GM03348 (cell line): ENCODE measurements around the gene SH3RF3.

Experiments used
- DNase-seq: peaks from one replicate; pipeline ENCODE4 v3.0.0; 2012; ENCODE audit warnings: low spot score

The SH3RF3 gene

DNA sequence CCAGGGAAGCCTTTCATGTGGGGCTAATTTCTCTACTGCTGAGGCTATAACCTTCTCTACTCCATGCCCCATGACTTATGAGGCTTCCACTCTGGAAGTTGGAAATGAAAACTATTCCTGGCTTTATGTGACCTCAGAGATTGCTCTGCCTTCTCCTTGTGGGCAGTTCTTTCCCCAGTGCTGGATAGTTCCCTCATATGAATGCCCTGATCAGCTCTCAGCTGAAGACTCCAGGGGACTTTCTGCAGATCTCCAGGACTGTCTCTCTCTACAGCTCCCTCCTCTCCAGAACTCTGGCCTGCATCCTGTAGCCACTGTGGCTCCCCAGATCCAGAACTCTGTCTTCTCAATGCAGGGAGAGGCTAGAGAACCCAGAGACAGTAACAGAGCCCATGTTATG lies 249.7 kb downstream of the SH3RF3 start:
- DNase-seq = no peak

DNA sequence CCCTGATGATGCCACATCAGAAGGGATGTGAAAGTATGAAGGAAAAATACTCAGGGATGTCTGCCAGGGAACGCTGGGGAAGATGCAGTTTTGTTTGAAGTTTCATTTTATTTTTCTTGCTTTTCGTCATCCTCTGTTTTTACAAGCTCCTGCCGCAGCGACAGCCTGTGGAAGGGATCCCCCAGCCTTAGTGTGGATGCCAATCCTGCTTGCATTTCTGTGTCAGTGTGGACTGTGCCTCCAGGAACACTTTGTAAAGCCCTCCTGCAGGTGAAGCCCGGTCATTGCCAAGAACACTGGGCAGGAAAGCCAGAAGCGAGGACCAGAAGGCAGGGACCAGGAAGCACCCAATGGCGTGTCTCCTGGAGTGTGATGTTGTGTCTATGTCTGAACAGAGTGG lies 250.5 kb downstream of the SH3RF3 start:
- no peak for DNase-seq

GRCh38 chr2:109380502-109381326 lies 251.7 kb downstream of the SH3RF3 start:
- DNase-seq = no peak

GRCh38 chr2:109381327-109381820 lies 252.4 kb downstream of the SH3RF3 start:
- DNase-seq = no peak

DNA sequence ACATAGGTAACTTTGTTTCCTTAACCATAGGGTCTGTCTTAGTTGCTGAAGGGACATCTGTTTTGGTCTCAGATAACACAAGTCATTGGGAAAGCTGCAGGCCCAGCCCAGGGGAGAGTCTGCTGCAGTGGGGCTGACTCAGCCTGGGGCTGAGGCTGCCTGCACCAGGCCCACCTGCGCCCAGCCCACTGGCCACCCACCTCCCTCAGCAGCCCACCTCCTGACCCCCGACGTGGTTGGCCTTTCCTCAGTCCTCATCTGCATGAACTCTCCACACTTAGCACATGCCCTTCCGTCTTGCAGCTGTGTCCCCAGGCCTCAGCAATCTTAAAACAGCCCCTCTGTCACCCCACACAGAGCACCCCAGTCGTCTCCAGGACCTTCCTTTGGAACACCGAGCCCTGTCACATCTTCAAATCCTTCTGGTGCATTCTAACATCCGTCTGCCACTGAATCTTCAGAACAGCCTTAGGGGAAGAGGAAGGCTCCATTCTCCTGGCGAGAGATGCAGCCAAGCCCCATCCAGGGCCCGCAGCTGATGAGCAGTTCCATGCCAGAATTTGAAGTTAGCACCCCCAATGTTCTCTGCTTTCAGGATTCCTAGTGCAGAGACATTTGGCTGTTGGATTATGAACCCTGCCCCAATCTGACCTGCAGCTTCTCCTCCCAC lies 253.4 kb downstream of the SH3RF3 start:
- no peak for DNase-seq

- peak; percentile 80 for DNase-seq
Measured at GRCh38 chr2:109382951-109383350, 253.9 kb downstream of the SH3RF3 start.

DNA sequence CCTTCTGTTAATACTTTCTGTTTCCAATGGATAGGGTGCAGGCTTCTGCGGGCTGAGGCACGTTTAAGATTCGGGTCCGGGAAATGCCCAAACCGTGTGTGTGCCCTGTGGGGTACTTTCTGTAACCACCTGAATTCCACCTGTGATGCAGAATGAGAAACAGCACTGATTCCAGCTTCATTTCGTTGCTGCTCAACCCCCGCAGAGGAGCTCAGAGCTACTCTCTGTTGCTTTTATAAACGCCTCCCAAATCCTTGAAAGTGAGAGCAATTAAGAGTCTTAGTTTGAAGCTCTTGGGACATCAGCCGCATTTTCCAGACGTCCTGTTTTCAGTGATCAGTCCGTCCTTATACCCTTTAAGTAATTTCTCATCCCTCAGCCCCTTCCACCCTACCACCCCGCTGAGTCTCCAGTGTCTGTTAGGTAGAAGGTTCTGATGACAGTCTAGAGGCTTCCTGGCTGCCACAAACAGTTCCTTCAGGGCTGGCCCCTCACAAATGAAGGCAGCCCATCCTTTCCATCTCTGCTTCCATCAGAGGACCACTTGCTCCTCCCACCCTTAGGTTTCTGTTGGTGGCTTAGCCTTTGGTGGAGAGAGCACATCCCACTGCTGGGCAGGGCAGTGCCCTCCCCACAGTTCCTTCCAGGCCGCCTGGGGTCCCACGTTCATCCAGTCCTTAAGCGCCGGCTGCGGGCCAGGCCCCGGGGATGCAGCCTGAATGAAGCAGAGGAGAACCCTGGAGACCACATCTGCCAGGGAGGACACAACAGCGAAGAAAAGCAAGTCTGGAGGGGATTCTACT lies 254.7 kb downstream of the SH3RF3 start:
- DNase-seq = no peak

DNA sequence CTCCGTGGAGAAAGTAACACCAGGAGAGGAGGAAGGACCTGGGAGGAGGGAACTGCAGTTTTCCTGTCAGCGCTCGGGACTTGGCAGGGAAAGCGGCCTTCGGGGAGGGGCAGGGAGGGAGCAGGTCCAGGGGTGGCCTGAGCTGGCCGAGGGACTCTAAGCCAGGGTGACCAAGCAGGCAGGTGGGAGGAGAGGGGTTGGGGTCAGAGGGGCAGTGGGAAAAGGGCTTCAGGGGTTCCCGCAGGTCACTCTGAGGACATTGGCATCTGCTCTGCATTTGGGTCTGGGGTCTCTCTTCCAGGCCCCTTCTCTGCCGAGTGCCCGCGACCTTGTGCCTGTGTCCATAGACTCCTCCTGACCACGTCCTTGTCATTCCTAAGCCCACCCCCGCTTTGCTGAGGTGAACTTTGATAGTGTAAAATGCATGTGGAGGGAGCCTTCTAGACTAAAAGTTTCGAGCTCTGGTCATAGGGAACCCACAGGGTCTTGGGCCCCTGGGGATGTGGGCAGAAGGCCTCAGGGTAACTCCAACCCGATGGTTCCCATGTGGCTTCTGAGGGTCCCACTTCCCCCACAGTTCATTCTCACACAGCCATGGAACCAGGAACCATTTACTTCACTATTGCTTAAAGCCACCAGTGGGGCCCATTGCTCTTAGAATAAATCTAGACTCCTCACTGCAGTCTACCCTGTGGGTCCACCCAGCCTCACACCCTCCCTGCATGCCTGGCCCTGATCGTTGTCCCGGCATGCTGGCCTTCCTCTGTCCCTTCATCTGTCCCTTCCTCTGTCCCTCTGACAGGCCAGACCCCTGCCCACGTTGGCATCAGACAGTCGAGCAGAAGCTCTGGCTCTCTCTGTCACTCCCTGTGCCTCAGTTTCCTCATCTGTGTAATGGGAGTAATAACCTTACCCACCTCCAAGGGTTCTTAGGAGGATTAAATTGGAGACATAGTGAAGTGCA lies 255.6 kb downstream of the SH3RF3 start:
- DNase-seq = no peak

- DNase-seq = no peak
Measured at GRCh38 chr2:109385506-109385905, 256.5 kb downstream of the SH3RF3 start.

DNA sequence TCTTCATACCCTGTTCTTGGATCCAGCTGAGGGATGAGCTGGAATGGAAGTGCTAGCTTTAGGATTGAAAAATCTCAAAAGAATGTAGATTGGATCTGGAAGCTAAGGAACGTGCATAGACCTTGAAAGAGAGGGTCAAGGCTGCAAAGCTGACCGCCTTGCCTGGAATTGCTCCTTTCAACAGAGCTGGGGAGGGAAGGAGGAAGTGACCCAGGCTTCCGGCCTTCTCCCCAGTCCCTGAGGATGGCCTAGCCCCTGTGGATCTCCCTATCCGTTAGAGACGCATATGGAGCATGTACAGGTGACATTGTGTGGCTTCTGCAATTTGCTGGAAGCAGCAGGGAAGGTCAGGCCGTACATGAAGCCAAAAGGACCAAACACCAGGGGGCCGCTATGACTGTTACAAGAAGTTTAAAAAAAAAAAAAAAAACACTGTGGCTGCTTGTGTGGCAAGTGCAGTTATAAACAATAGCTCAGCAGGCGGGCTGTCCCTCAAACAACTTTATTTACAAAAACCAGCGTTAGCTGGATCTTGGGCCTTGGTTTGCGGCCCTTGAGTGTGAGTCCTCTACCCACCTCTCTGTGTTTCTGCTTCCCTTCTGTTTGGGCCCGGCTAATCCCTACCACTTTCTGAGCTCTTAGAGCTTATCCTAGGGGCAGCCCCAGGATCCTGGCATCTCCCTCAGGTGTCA lies 257.1 kb downstream of the SH3RF3 start:
- DNase-seq = no peak

- DNase-seq = no peak
Measured at GRCh38 chr2:109387221-109387735, 258.3 kb downstream of the SH3RF3 start.

- no peak for DNase-seq
Measured at GRCh38 chr2:109387778-109388469, 258.9 kb downstream of the SH3RF3 start.

- DNase-seq = no peak
Measured at GRCh38 chr2:109391243-109391642, 262.2 kb downstream of the SH3RF3 start.

DNA sequence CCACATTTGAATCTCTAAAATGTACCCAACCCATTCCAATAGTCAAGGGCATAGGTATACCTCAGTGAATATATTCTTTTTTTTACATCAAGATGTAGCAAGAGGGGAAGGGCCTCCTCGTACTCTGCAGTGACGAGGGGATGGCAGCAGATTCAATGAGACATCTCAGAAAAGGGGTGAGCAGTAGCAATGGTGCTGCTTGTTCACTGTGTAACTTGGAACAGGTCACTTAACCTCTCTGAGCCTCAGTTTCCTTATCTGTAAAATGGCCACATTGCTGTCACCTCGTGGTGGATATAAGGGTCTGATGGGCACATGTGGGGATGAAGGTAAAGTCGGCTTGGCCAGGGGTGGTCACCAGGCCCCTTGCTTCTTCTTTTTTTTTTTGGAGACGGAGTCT lies 263.1 kb downstream of the SH3RF3 start:
- DNase-seq = no peak

DNA sequence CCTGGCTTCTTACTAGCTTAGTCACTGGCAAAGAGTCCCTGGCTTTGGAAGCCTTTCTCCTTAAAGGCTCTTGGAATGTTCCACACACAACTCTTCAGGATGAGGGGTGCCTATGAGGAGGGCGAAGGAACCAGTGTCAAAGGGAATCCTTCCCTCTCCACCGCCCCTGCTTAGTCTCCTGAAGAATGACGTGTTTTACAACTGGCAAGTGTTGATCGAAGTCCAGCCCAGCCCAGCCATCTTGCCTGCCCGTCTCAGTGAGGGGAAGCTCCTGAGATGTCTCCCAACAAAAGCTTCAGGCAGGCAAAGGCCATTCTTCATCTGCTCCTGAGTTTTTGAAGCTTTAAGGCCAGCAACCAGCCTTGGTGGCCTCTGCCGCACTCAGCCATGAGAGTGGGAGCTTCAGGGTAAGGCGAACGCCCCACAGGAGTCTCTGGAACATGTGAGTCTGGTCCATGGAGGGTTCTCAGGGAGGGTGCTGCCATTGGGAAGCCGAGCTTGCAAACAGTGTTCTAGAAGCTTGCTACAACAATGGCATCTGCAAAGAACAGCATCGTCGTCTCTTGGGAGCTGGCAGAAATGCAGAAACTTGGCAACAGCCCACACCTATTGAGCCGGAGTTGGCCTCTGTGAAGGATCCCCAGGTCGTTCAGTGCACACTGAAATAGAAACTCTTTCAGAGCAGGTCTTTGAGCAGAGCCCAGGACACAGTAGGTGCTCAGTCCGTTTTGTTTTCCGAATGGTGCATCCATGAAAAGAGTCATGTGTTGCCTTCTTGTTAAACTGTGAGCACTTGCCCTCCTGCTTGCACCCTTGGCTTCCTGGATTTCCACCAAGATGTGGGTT lies 264.0 kb downstream of the SH3RF3 start:
- no peak for DNase-seq

GRCh38 chr2:109393662-109393972 lies 264.6 kb downstream of the SH3RF3 start:
- no peak for DNase-seq

GRCh38 chr2:109395494-109396201 lies 266.6 kb downstream of the SH3RF3 start:
- DNase-seq = no peak
